Esophagus squamous epithelium (tissue), 4 donors: Measurements from ENCODE around the gene SLC25A2.

Experiments used
- POLR2A ChIP-seq, 4 donors: fragments of 450-650 bp; IDR thresholded peaks; one replicate each; pipeline ENCODE4 v1.6.1; 2017; ENCODE audit warnings: antibody characterized with exemption in 4 of 4, mild to moderate bottlenecking in 4 of 4, moderate library complexity in 3 of 4
- TF ChIP-seq, protein P1 (sequence below), 6 experiments: fragments of 450-650 bp in 4 of 6; fragments of 200-600 bp in 2 of 6; sonication (generic) in 2 of 6; IDR thresholded peaks; one replicate each; pipeline ENCODE4 v1.5.1; 2016 to 2019; ENCODE audit warnings: antibody characterized with exemption in 6 of 6, mild to moderate bottlenecking in 4 of 6, moderate library complexity in 4 of 6

GRCh38 chr5:141313711-141314110 lies 9.9 kb upstream of the SLC25A2 start:
- no peak for TF ChIP-seq POLR2A (IDR thresholded peaks at IDR 0.05)
- TF ChIP-seq, protein P1, sequence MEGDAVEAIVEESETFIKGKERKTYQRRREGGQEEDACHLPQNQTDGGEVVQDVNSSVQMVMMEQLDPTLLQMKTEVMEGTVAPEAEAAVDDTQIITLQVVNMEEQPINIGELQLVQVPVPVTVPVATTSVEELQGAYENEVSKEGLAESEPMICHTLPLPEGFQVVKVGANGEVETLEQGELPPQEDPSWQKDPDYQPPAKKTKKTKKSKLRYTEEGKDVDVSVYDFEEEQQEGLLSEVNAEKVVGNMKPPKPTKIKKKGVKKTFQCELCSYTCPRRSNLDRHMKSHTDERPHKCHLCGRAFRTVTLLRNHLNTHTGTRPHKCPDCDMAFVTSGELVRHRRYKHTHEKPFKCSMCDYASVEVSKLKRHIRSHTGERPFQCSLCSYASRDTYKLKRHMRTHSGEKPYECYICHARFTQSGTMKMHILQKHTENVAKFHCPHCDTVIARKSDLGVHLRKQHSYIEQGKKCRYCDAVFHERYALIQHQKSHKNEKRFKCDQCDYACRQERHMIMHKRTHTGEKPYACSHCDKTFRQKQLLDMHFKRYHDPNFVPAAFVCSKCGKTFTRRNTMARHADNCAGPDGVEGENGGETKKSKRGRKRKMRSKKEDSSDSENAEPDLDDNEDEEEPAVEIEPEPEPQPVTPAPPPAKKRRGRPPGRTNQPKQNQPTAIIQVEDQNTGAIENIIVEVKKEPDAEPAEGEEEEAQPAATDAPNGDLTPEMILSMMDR (IDR thresholded peaks at IDR 0.05), result no peak
